Measurements from ENCODE around the gene PAX8.

Gene PAX8

DNA sequence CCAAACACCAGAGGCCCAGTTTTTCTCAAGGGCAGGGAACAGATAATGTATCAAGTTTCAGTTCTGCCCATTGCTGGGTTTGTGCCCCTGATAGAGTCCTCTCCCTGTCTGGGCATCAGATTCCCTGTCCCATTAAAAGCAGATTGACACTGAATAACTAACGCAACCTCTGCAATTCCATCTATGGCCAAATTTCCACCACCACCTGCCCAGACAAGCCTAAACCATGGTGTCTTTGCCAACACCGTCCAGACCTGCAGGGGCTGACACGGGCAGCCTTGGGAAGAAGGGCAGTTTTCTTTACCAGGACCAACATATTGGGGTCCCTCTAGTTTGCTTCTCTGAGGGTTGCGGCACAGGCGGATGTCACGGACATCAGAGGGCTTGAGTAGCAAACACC, 26.4 kb upstream of the PAX8 start:
- TF ChIP-seq CREB1 (IDR thresholded peaks at IDR 0.05; ENCODE audit: low read depth) (no peak), RAD21 (IDR thresholded peaks at IDR 0.05; ENCODE audit: low read depth) (no peak), YY1 (IDR thresholded peaks at IDR 0.05; ENCODE audit: low read depth) (no peak), NFIC (IDR thresholded peaks at IDR 0.05) (no peak), ZBTB7A (IDR thresholded peaks at IDR 0.05; ENCODE audit: low read depth) (no peak), CEBPB (IDR thresholded peaks at IDR 0.05) (no peak), TCF12 (IDR thresholded peaks at IDR 0.05; ENCODE audit: low read depth) (no peak), FOXM1 (IDR thresholded peaks at IDR 0.05; ENCODE audit: borderline replicate concordance, low read depth) (no peak), TAF1 (IDR thresholded peaks at IDR 0.05; ENCODE audit: low read depth) (no peak), EP300 (IDR thresholded peaks at IDR 0.05; ENCODE audit: borderline replicate concordance) (no peak), TEAD4 (IDR thresholded peaks at IDR 0.05) (no peak), EGR1 (IDR thresholded peaks at IDR 0.05) (no peak)
- TF ChIP-seq, protein P1, sequence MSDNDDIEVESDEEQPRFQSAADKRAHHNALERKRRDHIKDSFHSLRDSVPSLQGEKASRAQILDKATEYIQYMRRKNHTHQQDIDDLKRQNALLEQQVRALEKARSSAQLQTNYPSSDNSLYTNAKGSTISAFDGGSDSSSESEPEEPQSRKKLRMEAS (IDR thresholded peaks at IDR 0.05) = no peak
- TF ChIP-seq, protein P2, sequence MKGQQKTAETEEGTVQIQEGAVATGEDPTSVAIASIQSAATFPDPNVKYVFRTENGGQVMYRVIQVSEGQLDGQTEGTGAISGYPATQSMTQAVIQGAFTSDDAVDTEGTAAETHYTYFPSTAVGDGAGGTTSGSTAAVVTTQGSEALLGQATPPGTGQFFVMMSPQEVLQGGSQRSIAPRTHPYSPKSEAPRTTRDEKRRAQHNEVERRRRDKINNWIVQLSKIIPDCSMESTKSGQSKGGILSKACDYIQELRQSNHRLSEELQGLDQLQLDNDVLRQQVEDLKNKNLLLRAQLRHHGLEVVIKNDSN (IDR thresholded peaks at IDR 0.05) = no peak
- TF ChIP-seq, protein P3, sequence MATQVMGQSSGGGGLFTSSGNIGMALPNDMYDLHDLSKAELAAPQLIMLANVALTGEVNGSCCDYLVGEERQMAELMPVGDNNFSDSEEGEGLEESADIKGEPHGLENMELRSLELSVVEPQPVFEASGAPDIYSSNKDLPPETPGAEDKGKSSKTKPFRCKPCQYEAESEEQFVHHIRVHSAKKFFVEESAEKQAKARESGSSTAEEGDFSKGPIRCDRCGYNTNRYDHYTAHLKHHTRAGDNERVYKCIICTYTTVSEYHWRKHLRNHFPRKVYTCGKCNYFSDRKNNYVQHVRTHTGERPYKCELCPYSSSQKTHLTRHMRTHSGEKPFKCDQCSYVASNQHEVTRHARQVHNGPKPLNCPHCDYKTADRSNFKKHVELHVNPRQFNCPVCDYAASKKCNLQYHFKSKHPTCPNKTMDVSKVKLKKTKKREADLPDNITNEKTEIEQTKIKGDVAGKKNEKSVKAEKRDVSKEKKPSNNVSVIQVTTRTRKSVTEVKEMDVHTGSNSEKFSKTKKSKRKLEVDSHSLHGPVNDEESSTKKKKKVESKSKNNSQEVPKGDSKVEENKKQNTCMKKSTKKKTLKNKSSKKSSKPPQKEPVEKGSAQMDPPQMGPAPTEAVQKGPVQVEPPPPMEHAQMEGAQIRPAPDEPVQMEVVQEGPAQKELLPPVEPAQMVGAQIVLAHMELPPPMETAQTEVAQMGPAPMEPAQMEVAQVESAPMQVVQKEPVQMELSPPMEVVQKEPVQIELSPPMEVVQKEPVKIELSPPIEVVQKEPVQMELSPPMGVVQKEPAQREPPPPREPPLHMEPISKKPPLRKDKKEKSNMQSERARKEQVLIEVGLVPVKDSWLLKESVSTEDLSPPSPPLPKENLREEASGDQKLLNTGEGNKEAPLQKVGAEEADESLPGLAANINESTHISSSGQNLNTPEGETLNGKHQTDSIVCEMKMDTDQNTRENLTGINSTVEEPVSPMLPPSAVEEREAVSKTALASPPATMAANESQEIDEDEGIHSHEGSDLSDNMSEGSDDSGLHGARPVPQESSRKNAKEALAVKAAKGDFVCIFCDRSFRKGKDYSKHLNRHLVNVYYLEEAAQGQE (IDR thresholded peaks at IDR 0.05; ENCODE audit: low read depth) = no peak

DNA sequence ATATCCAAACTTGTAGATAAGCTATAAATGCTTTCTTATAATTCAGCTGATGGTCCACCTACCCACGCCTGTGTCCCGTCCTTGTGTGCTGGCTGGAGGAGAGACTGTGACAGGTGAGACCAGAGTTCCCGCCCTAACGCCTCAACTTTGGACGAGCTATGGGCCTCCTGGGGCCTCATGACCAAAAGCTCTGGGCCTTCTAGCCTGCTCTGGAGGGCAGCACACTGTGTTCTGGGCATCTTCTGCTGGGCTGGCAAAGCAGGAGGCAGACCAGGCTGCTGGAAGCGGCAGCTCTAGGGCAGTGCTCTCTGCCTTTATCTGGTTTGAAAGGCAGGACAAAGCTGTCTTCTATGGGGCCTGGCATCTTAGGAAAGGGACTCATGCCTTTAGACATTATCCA, 26.0 kb upstream of the PAX8 start:
- TF ChIP-seq FOXM1 (IDR thresholded peaks at IDR 0.05; ENCODE audit: borderline replicate concordance, low read depth) = no peak
- TF ChIP-seq, protein P2 (IDR thresholded peaks at IDR 0.05) = no peak
- TF ChIP-seq, protein P3 (IDR thresholded peaks at IDR 0.05; ENCODE audit: low read depth) = no peak
- TF ChIP-seq NFIC (IDR thresholded peaks at IDR 0.05) = no peak
- TF ChIP-seq CEBPB (IDR thresholded peaks at IDR 0.05) = no peak
- no peak for TF ChIP-seq EGR1 (IDR thresholded peaks at IDR 0.05)
- TF ChIP-seq RAD21 (IDR thresholded peaks at IDR 0.05; ENCODE audit: low read depth) = no peak
- no peak for TF ChIP-seq EP300 (IDR thresholded peaks at IDR 0.05; ENCODE audit: borderline replicate concordance)
- TF ChIP-seq YY1 (IDR thresholded peaks at IDR 0.05; ENCODE audit: low read depth) = no peak
- no peak for TF ChIP-seq TCF12 (IDR thresholded peaks at IDR 0.05; ENCODE audit: low read depth)
- TF ChIP-seq, protein P1 (IDR thresholded peaks at IDR 0.05) = no peak
- TF ChIP-seq ZBTB7A (IDR thresholded peaks at IDR 0.05; ENCODE audit: low read depth) = no peak
- no peak for TF ChIP-seq TAF1 (IDR thresholded peaks at IDR 0.05; ENCODE audit: low read depth)
- TF ChIP-seq TEAD4 (IDR thresholded peaks at IDR 0.05) = no peak
- TF ChIP-seq CREB1 (IDR thresholded peaks at IDR 0.05; ENCODE audit: low read depth) = no peak

DNA sequence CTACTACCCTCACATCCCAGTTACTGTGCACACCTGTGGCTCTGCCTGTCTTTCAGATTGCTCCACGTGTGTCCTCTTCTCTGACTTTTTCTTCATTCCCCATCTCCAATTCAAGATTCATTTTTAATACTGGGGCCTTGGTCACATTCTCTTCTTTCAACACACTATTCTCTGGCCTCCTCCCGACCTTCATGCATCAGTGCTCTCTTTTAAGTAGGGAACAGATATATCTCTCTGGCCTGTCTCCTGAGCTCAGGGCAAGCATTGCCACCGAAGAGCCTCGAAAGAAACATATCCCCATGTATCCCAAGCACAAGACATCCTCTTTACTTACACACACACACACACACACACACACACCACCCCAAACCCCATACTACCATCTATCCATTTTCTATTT, 21.6 kb upstream of the PAX8 start:
- TF ChIP-seq TAF1 (IDR thresholded peaks at IDR 0.05; ENCODE audit: low read depth) = no peak
- TF ChIP-seq, protein P3 (IDR thresholded peaks at IDR 0.05; ENCODE audit: low read depth) = no peak
- TF ChIP-seq NFIC (IDR thresholded peaks at IDR 0.05) = no peak
- no peak for TF ChIP-seq TCF12 (IDR thresholded peaks at IDR 0.05; ENCODE audit: low read depth)
- TF ChIP-seq CEBPB (IDR thresholded peaks at IDR 0.05) = no peak
- TF ChIP-seq, protein P1 (IDR thresholded peaks at IDR 0.05) = no peak
- TF ChIP-seq RAD21 (IDR thresholded peaks at IDR 0.05; ENCODE audit: low read depth) = no peak
- no peak for TF ChIP-seq TEAD4 (IDR thresholded peaks at IDR 0.05)
- no peak for TF ChIP-seq CREB1 (IDR thresholded peaks at IDR 0.05; ENCODE audit: low read depth)
- TF ChIP-seq FOXM1 (IDR thresholded peaks at IDR 0.05; ENCODE audit: borderline replicate concordance, low read depth) = no peak
- TF ChIP-seq YY1 (IDR thresholded peaks at IDR 0.05; ENCODE audit: low read depth) = no peak
- no peak for TF ChIP-seq ZBTB7A (IDR thresholded peaks at IDR 0.05; ENCODE audit: low read depth)
- TF ChIP-seq, protein P2 (IDR thresholded peaks at IDR 0.05) = no peak
